Measurements from ENCODE around the gene C16orf74.
A peak's percentile ranks its signal among the peaks of the same experiment; 100 is the strongest.

C16orf74 gene

GRCh38 chr16:85733155-85733838 lies 17.6 kb downstream of the C16orf74 start:
- no peak overlapping the region for H4K8ac ChIP-seq (ENCODE audit: low read depth, low read length)
- no peak overlapping the region for H4K5ac ChIP-seq (ENCODE audit: low read length)
- H3K23ac ChIP-seq (ENCODE audit: low read length) = no peak overlapping the region
- no peak overlapping the region for H3K56ac ChIP-seq (ENCODE audit: low read length)
- no peak overlapping the region for H2BK15ac ChIP-seq (replicated peaks; ENCODE audit: low read depth)
- no peaks in the 10 kb centered on the region for H3K36me3 ChIP-seq (ENCODE audit: control insufficient read depth, insufficient read depth, low read length)
- no peak overlapping the region for H3K9ac ChIP-seq (ENCODE audit: low read length)
- H2AK5ac ChIP-seq (ENCODE audit: low read length) = no peak overlapping the region
- no peak overlapping the region for H2BK5ac ChIP-seq (ENCODE audit: low read length)
- no peak for DNase-seq
- no peaks in the 10 kb centered on the region for H3K27me3 ChIP-seq (ENCODE audit: insufficient read depth, low read length, poor library complexity)
- H3K4me2 ChIP-seq (ENCODE audit: low read length) = no peak overlapping the region
- H3K27ac ChIP-seq (ENCODE audit: low read depth, low read length) = no peak overlapping the region
- no peak overlapping the region for H3K18ac ChIP-seq (ENCODE audit: low read length)
- no peak overlapping the region for H3K4me3 ChIP-seq (ENCODE audit: low read length)
- H3K4me1 ChIP-seq (ENCODE audit: control insufficient read depth, low read depth, low read length) = peaks cover 4% of the 10 kb centered on the region
- no peaks in the 10 kb centered on the region for H3K79me1 ChIP-seq (ENCODE audit: low read length)
- no peak overlapping the region for H2BK120ac ChIP-seq (ENCODE audit: low read depth, low read length)
- H3K79me2 ChIP-seq (ENCODE audit: control insufficient read depth, insufficient read depth, low read length) = no peaks in the 10 kb centered on the region
- H3K4ac ChIP-seq (ENCODE audit: low read depth, low read length) = no peak overlapping the region
- WGBS (ENCODE audit: extremely low coverage, insufficient coverage, low lambda C conversion rate) = no CpG with 5 or more reads among the region's 13 CpGs

- Histone ChIP-seq H2AK5ac (ENCODE audit: low read length) (no peak overlapping the region), H3K79me1 (ENCODE audit: low read length) (no peaks in the 10 kb centered on the region), H3K9ac (ENCODE audit: low read length) (no peak overlapping the region), H4K8ac (ENCODE audit: low read depth, low read length) (no peak overlapping the region), H3K4ac (ENCODE audit: low read depth, low read length) (no peak overlapping the region), H2BK5ac (ENCODE audit: low read length) (no peak overlapping the region), H3K27me3 (ENCODE audit: insufficient read depth, low read length, poor library complexity) (no peaks in the 10 kb centered on the region), H3K4me1 (ENCODE audit: control insufficient read depth, low read depth, low read length) (peaks cover 4% of the 10 kb centered on the region), H2BK120ac (ENCODE audit: low read depth, low read length) (no peak overlapping the region), H2BK15ac (replicated peaks; ENCODE audit: low read depth) (no peak overlapping the region), H3K27ac (ENCODE audit: low read depth, low read length) (no peak overlapping the region), H3K36me3 (ENCODE audit: control insufficient read depth, insufficient read depth, low read length) (no peaks in the 10 kb centered on the region), H3K18ac (ENCODE audit: low read length) (no peak overlapping the region), H3K4me2 (ENCODE audit: low read length) (no peak overlapping the region), H3K23ac (ENCODE audit: low read length) (no peak overlapping the region), H3K4me3 (ENCODE audit: low read length) (no peak overlapping the region), H3K56ac (ENCODE audit: low read length) (no peak overlapping the region), H4K5ac (ENCODE audit: low read length) (no peak overlapping the region), H3K79me2 (ENCODE audit: control insufficient read depth, insufficient read depth, low read length) (no peaks in the 10 kb centered on the region)
- WGBS (ENCODE audit: extremely low coverage, insufficient coverage, low lambda C conversion rate) = no CpG with 5 or more reads among the region's 5 CpGs
- no peak for DNase-seq
Observed at GRCh38 chr16:85731179-85731578, 19.7 kb downstream of the C16orf74 start.

GRCh38 chr16:85730186-85730465 lies 20.8 kb downstream of the C16orf74 start:
- no peaks in the 10 kb centered on the region for H3K79me1 ChIP-seq (ENCODE audit: low read length)
- no CpG with 5 or more reads among the region's 5 CpGs for WGBS (ENCODE audit: extremely low coverage, insufficient coverage, low lambda C conversion rate)
- H3K79me2 ChIP-seq (ENCODE audit: control insufficient read depth, insufficient read depth, low read length) = no peaks in the 10 kb centered on the region

GRCh38 chr16:85729452-85730185 lies 21.3 kb downstream of the C16orf74 start:
- Histone ChIP-seq H3K56ac (ENCODE audit: low read length) (peak overlapping the region; percentile 52), H3K9ac (ENCODE audit: low read length) (no peak overlapping the region), H3K79me2 (ENCODE audit: control insufficient read depth, insufficient read depth, low read length) (no peaks in the 10 kb centered on the region), H3K23ac (ENCODE audit: low read length) (no peak overlapping the region), H3K4ac (ENCODE audit: low read depth, low read length) (no peak overlapping the region), H2BK120ac (ENCODE audit: low read depth, low read length) (no peak overlapping the region), H4K5ac (ENCODE audit: low read length) (no peak overlapping the region), H3K4me1 (ENCODE audit: control insufficient read depth, low read depth, low read length) (peaks cover 4% of the 10 kb centered on the region), H3K4me3 (ENCODE audit: low read length) (no peak overlapping the region), H4K8ac (ENCODE audit: low read depth, low read length) (no peak overlapping the region), H2BK5ac (ENCODE audit: low read length) (no peak overlapping the region), H3K36me3 (ENCODE audit: control insufficient read depth, insufficient read depth, low read length) (no peaks in the 10 kb centered on the region), H3K4me2 (ENCODE audit: low read length) (no peak overlapping the region), H2BK15ac (replicated peaks; ENCODE audit: low read depth) (no peak overlapping the region), H3K79me1 (ENCODE audit: low read length) (no peaks in the 10 kb centered on the region), H3K27ac (ENCODE audit: low read depth, low read length) (no peak overlapping the region), H2AK5ac (ENCODE audit: low read length) (no peak overlapping the region), H3K18ac (ENCODE audit: low read length) (no peak overlapping the region), H3K27me3 (ENCODE audit: insufficient read depth, low read length, poor library complexity) (no peaks in the 10 kb centered on the region)
- no CpG with 5 or more reads among the region's 16 CpGs for WGBS (ENCODE audit: extremely low coverage, insufficient coverage, low lambda C conversion rate)
- DNase-seq = peak; percentile 58

More at GRCh38 chr16:85730186-85730465, 20.8 kb downstream of the C16orf74 start:
- Histone ChIP-seq H4K5ac (ENCODE audit: low read length) (no peak overlapping the region), H4K8ac (ENCODE audit: low read depth, low read length) (no peak overlapping the region), H3K36me3 (ENCODE audit: control insufficient read depth, insufficient read depth, low read length) (no peaks in the 10 kb centered on the region), H3K56ac (ENCODE audit: low read length) (peak overlapping the region; percentile 52), H2BK120ac (ENCODE audit: low read depth, low read length) (no peak overlapping the region), H3K4ac (ENCODE audit: low read depth, low read length) (no peak overlapping the region), H3K27ac (ENCODE audit: low read depth, low read length) (no peak overlapping the region), H2BK5ac (ENCODE audit: low read length) (no peak overlapping the region), H3K27me3 (ENCODE audit: insufficient read depth, low read length, poor library complexity) (no peaks in the 10 kb centered on the region), H2BK15ac (replicated peaks; ENCODE audit: low read depth) (no peak overlapping the region), H3K9ac (ENCODE audit: low read length) (no peak overlapping the region), H3K4me1 (ENCODE audit: control insufficient read depth, low read depth, low read length) (peaks cover 4% of the 10 kb centered on the region), H3K18ac (ENCODE audit: low read length) (no peak overlapping the region), H3K4me2 (ENCODE audit: low read length) (no peak overlapping the region), H2AK5ac (ENCODE audit: low read length) (no peak overlapping the region), H3K4me3 (ENCODE audit: low read length) (no peak overlapping the region), H3K23ac (ENCODE audit: low read length) (no peak overlapping the region)
- no peak for DNase-seq

- Histone ChIP-seq H3K4me2 (ENCODE audit: low read length) (no peak overlapping the region), H3K27ac (ENCODE audit: low read depth, low read length) (no peak overlapping the region), H3K56ac (ENCODE audit: low read length) (peak overlapping the region; percentile 30), H3K23ac (ENCODE audit: low read length) (no peak overlapping the region), H3K18ac (ENCODE audit: low read length) (no peak overlapping the region), H3K4ac (ENCODE audit: low read depth, low read length) (no peak overlapping the region), H3K36me3 (ENCODE audit: control insufficient read depth, insufficient read depth, low read length) (no peaks in the 10 kb centered on the region), H2BK15ac (replicated peaks; ENCODE audit: low read depth) (no peak overlapping the region), H4K5ac (ENCODE audit: low read length) (no peak overlapping the region), H3K79me1 (ENCODE audit: low read length) (no peaks in the 10 kb centered on the region), H3K79me2 (ENCODE audit: control insufficient read depth, insufficient read depth, low read length) (no peaks in the 10 kb centered on the region), H3K9ac (ENCODE audit: low read length) (no peak overlapping the region), H3K4me3 (ENCODE audit: low read length) (no peak overlapping the region), H2BK120ac (ENCODE audit: low read depth, low read length) (no peak overlapping the region), H3K4me1 (ENCODE audit: control insufficient read depth, low read depth, low read length) (no peaks in the 10 kb centered on the region), H4K8ac (ENCODE audit: low read depth, low read length) (no peak overlapping the region), H3K27me3 (ENCODE audit: insufficient read depth, low read length, poor library complexity) (no peaks in the 10 kb centered on the region), H2BK5ac (ENCODE audit: low read length) (no peak overlapping the region), H2AK5ac (ENCODE audit: low read length) (no peak overlapping the region)
- peak; percentile 57 for DNase-seq
- WGBS (ENCODE audit: extremely low coverage, insufficient coverage, low lambda C conversion rate) = no CpG with 5 or more reads among the region's 7 CpGs
Observed at GRCh38 chr16:85728879-85729278, 22.0 kb downstream of the C16orf74 start.

All from mesendoderm (in vitro differentiated cells).